SU-DHL-6 (cell line): ENCODE measurements around the gene MUTYH.

Experiments used
- H2AFZ ChIP-seq: fragments of 200-600 bp; sonication (generic); 2 replicates; pipeline ENCODE4 v1.6.1; 2014; ENCODE audit warnings: low read depth, mild to moderate bottlenecking, moderate library complexity, mixed read lengths, antibody characterized with exemption, low read length; ENCODE audit not compliant: severe bottlenecking
- H3F3A ChIP-seq: fragments of 200-600 bp; shearing (Covaris generic); 2 replicates; pipeline ENCODE4 v1.6.0; 2016; ENCODE audit warnings: antibody characterized with exemption, mild to moderate bottlenecking; ENCODE audit not compliant: insufficient read depth
- H3K27ac ChIP-seq: fragments of 200-600 bp; sonication (generic); 2 replicates; pipeline ENCODE4 v1.5.1; 2016; ENCODE audit warnings: low read depth, mild to moderate bottlenecking, low read length, moderate library complexity, mixed read lengths
- H3K27me3 ChIP-seq: fragments of 200-600 bp; sonication (generic), shearing (Covaris generic); 2 replicates; pipeline ENCODE4 v1.6.0; 2014; ENCODE audit warnings: mild to moderate bottlenecking, low read length
- H3K36me3 ChIP-seq: fragments of 200-600 bp; sonication (generic); 2 replicates; pipeline ENCODE4 v1.6.1; 2014; ENCODE audit warnings: mild to moderate bottlenecking, low read length, mixed read lengths
- H3K4me2 ChIP-seq: fragments of 300-600, 200-600 bp; shearing (Covaris generic), sonication (generic); 2 replicates; pipeline ENCODE4 v1.6.0; 2014; ENCODE audit warnings: low read length, low read depth, mild to moderate bottlenecking; ENCODE audit not compliant: poor library complexity, severe bottlenecking
- H3K4me3 ChIP-seq: fragments of 200-600 bp; sonication (generic); 2 replicates; pipeline ENCODE4 v1.5.1; 2014; ENCODE audit warnings: antibody characterized with exemption, low read length, mild to moderate bottlenecking, mixed read lengths; ENCODE audit not compliant: insufficient read depth, poor library complexity, severe bottlenecking
- H3K79me2 ChIP-seq: fragments of 200-600 bp; sonication (generic); 2 replicates; pipeline ENCODE4 v1.6.1; 2014; ENCODE audit warnings: mild to moderate bottlenecking, low read length, moderate library complexity; ENCODE audit not compliant: insufficient read depth
- H3K9ac ChIP-seq: fragments of 200-600 bp; sonication (generic); 2 replicates; pipeline ENCODE4 v1.7.0; 2014; ENCODE audit warnings: mild to moderate bottlenecking, low read length
- H3K9me2 ChIP-seq: fragments of 200-600 bp; sonication (generic); replicated peaks from 2 replicates; pipeline ENCODE4 v1.6.1; 2014; ENCODE audit warnings: low read length; ENCODE audit not compliant: insufficient read depth
- H3K9me3 ChIP-seq: fragments of 200-600 bp; sonication (generic); 2 replicates; pipeline ENCODE4 v1.6.1; 2014; ENCODE audit warnings: low read length, mixed read lengths; ENCODE audit not compliant: insufficient read depth
- H4K20me1 ChIP-seq: fragments of 200-600 bp; sonication (generic); 2 replicates; pipeline ENCODE4 v1.6.1; 2014; ENCODE audit warnings: low read depth, mild to moderate bottlenecking, antibody characterized with exemption, low read length, moderate library complexity, mixed read lengths
- CTCF ChIP-seq: fragments of 200-600 bp; sonication (generic); IDR thresholded peaks from one replicate; pipeline ENCODE4 v1.5.1; 2017; ENCODE audit warnings: antibody characterized with exemption, mild to moderate bottlenecking, low read length, moderate library complexity; ENCODE audit not compliant: insufficient read depth, poor library complexity, severe bottlenecking
- EZH2phosphoT487 ChIP-seq: fragments of 200-600 bp; sonication (generic), shearing (Covaris generic); conservative IDR thresholded peaks from 2 replicates; pipeline ENCODE4 v1.6.1; 2018; ENCODE audit warnings: mild to moderate bottlenecking, antibody characterized with exemption, low read length, moderate library complexity, mixed read lengths

The MUTYH gene

GRCh38 chr1:45314266-45314665 is 26.0 kb downstream of the MUTYH start:
- Histone ChIP-seq H3K79me2 (no peaks in the 10 kb centered on the region), H3K9me3 (no peaks in the 10 kb centered on the region), H3K4me3 (no peak overlapping the region), H4K20me1 (no peaks in the 10 kb centered on the region), H3K9ac (no peak overlapping the region), H3K9me2 (no peaks in the 10 kb centered on the region), H3K27ac (no peak overlapping the region), H3K27me3 (no peaks in the 10 kb centered on the region), H3K4me2 (no peak overlapping the region), H3K36me3 (no peaks in the 10 kb centered on the region), H2AFZ (no peak overlapping the region), H3F3A (no peaks in the 10 kb centered on the region)
- TF ChIP-seq CTCF (no peak), EZH2phosphoT487 (no peak)

- H3K27me3 ChIP-seq = no peaks in the 10 kb centered on the region
- H2AFZ ChIP-seq = peak overlapping the region; percentile 86
Measured at GRCh38 chr1:45306905-45307304, 33.3 kb downstream of the MUTYH start.

GRCh38 chr1:45306319-45306718 is 33.9 kb downstream of the MUTYH start:
- no peak overlapping the region for H3K4me3 ChIP-seq
- no peaks in the 10 kb centered on the region for H3K36me3 ChIP-seq
- H3K79me2 ChIP-seq = no peaks in the 10 kb centered on the region
- no peaks in the 10 kb centered on the region for H3K9me3 ChIP-seq
- peaks cover 27% of the 10 kb centered on the region for H3F3A ChIP-seq
- H2AFZ ChIP-seq = peak overlapping the region; percentile 86
- TF ChIP-seq EZH2phosphoT487 (no peak), CTCF (no peak)
- peak overlapping the region; percentile 39 for H3K9ac ChIP-seq
- no peaks in the 10 kb centered on the region for H4K20me1 ChIP-seq
- H3K4me2 ChIP-seq = peak overlapping the region; percentile 50
- no peaks in the 10 kb centered on the region for H3K27me3 ChIP-seq
- no peaks in the 10 kb centered on the region for H3K9me2 ChIP-seq
- H3K27ac ChIP-seq = peak overlapping the region; percentile 45

More at GRCh38 chr1:45306905-45307304, 33.3 kb downstream of the MUTYH start:
- H3K79me2 ChIP-seq = no peaks in the 10 kb centered on the region
- no peak overlapping the region for H3K4me3 ChIP-seq
- no peaks in the 10 kb centered on the region for H3K36me3 ChIP-seq
- no peaks in the 10 kb centered on the region for H4K20me1 ChIP-seq
- peak overlapping the region; percentile 45 for H3K27ac ChIP-seq
- H3K4me2 ChIP-seq = peak overlapping the region; percentile 50
- no peak for TF ChIP-seq EZH2phosphoT487
- no peak for TF ChIP-seq CTCF
- H3K9me2 ChIP-seq = no peaks in the 10 kb centered on the region
- peak overlapping the region; percentile 39 for H3K9ac ChIP-seq
- no peaks in the 10 kb centered on the region for H3K9me3 ChIP-seq
- peaks cover 25% of the 10 kb centered on the region for H3F3A ChIP-seq

GRCh38 chr1:45305231-45305630 is 35.0 kb downstream of the MUTYH start:
- Histone ChIP-seq H3K4me3 (no peak overlapping the region), H3K27ac (no peak overlapping the region), H3K9me3 (no peaks in the 10 kb centered on the region), H3K4me2 (peak overlapping the region; percentile 85), H3K36me3 (no peaks in the 10 kb centered on the region), H3K27me3 (no peaks in the 10 kb centered on the region), H3K9me2 (no peaks in the 10 kb centered on the region), H3F3A (peaks cover 27% of the 10 kb centered on the region), H3K79me2 (no peaks in the 10 kb centered on the region), H3K9ac (no peak overlapping the region), H2AFZ (no peak overlapping the region), H4K20me1 (no peaks in the 10 kb centered on the region)
- TF ChIP-seq CTCF (no peak), EZH2phosphoT487 (no peak)
